IPS-20b (cell line): Measurements from ENCODE around the gene RBM45.

ENCODE experiments used
- H3K27ac ChIP-seq: one replicate; pipeline ENCODE4 v1.5.1; 2013; ENCODE audit warnings: low read length
- H3K27me3 ChIP-seq: 2 replicates; pipeline ENCODE4 v1.6.1; 2013; ENCODE audit warnings: mild to moderate bottlenecking, low read length, inconsistent platforms; ENCODE audit not compliant: insufficient read depth
- H3K36me3 ChIP-seq: 2 replicates; pipeline ENCODE4 v1.6.1; 2013; ENCODE audit warnings: low read depth, mild to moderate bottlenecking, inconsistent platforms, low read length, moderate library complexity; ENCODE audit not compliant: insufficient read depth
- H3K4me1 ChIP-seq: 2 replicates; pipeline ENCODE4 v1.6.1; 2013; ENCODE audit warnings: mild to moderate bottlenecking, control low read depth, inconsistent platforms, low read length, moderate library complexity; ENCODE audit not compliant: insufficient read depth
- H3K4me3 ChIP-seq: 2 replicates; pipeline ENCODE4 v1.5.1; 2013; ENCODE audit warnings: mild to moderate bottlenecking, low read length, inconsistent platforms
- H3K9ac ChIP-seq: 2 replicates; pipeline ENCODE4 v1.6.1; 2013; ENCODE audit warnings: low read depth, mild to moderate bottlenecking, inconsistent platforms, low read length, moderate library complexity
- H3K9me3 ChIP-seq: 2 replicates; pipeline ENCODE4 v1.6.1; 2013; ENCODE audit warnings: mild to moderate bottlenecking, low read depth, low read length, inconsistent platforms; ENCODE audit not compliant: insufficient read depth

RBM45 gene

DNA sequence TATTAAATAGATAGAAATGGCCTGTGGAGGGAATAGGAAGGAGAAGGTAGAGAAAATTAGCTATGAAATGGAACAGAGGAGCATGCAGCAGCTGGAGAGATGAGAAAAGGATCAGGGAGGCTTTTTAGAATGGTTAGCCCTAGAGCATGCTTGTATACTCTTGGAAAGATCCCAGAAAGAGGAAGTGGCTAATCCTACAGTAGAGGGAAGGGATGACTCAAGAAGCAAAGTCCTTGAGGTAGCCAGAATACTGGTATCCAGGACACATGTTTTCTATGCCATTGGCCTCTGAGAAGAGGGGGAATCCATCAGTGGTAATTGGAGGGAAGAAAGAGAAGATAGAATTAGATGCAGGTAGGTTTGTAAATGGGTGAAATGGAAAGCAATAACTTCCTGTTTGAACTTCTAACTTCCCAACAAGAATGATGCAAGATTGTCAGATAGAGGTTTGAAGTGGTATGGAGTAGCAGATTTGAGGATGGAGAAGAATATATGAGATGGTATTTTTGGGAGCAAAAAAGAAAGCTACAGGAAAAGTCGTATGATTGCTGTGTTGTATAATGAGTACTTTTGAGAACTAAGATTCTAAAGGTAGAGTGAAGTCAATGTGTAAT, 64.9 kb downstream of the RBM45 start:
- Histone ChIP-seq H3K4me1 (no peaks in the 10 kb centered on the region), H3K9ac (no peak overlapping the region), H3K9me3 (no peaks in the 10 kb centered on the region), H3K27me3 (no peaks in the 10 kb centered on the region), H3K36me3 (no peaks in the 10 kb centered on the region), H3K4me3 (no peak overlapping the region), H3K27ac (no peak overlapping the region)
